Gastrocnemius medialis (tissue), 4 donors: ENCODE data around the gene KHDRBS2. TPM values are rescaled to one million over a fixed set of nuclear protein-coding genes. Genes with fewer than 3 reads are reported as not detected.

Experiments
- ATAC-seq, 2 donors: fragments of 150-250 bp; one replicate each; pipeline ENCODE4 v1.9.1; 2016
- DNase-seq, 2 donors: peaks; one replicate each; pipeline ENCODE4 v3.0.0-alpha.2; 2019
- H3K27ac ChIP-seq, 4 donors: fragments of 200-600 bp; sonication (generic); 1 replicate in 1 of 4; 2 replicates in 3 of 4; pipeline ENCODE4 v1.5.1; 2016 to 2018; ENCODE audit warnings: mild to moderate bottlenecking in 2 of 4, moderate library complexity in 1 of 4
- H3K27me3 ChIP-seq, 3 donors: fragments of 200-600 bp; sonication (generic) in 2 of 3; 1 replicate in 1 of 3; 2 replicates in 2 of 3; pipeline versions ENCODE4 v1.5.1 to v1.6.0; 2016 to 2019; ENCODE audit warnings: mild to moderate bottlenecking in 1 of 3, moderate library complexity in 1 of 3
- H3K36me3 ChIP-seq, 2 donors: fragments of 200-600 bp; sonication (generic) in 1 of 2; one replicate each; pipeline ENCODE4 v1.5.1; 2017 to 2018
- H3K4me1 ChIP-seq, 2 donors: fragments of 200-600 bp; sonication (generic) in 1 of 2; one replicate each; pipeline ENCODE4 v1.5.1; 2016 to 2017; ENCODE audit warnings: mild to moderate bottlenecking in 2 of 2
- H3K4me3 ChIP-seq, 4 donors: fragments of 200-600 bp; sonication (generic) in 3 of 4; 1 replicate in 1 of 4; 2 replicates in 3 of 4; pipeline ENCODE4 v1.5.1; 2016 to 2019; ENCODE audit warnings: mild to moderate bottlenecking in 2 of 4
- H3K9me3 ChIP-seq, 3 donors: fragments of 200-600 bp; sonication (generic) in 2 of 3; 1 replicate in 1 of 3; 2 replicates in 2 of 3; pipeline ENCODE4 v1.5.1; 2016 to 2019
- CTCF ChIP-seq, 5 experiments: fragments of 450-650 bp in 3 of 5; fragments of 200-600 bp in 2 of 5; sonication (generic) in 2 of 5; IDR thresholded peaks in 4 of 5; conservative IDR thresholded peaks in 1 of 5; 1 replicate in 4 of 5; 2 replicates in 1 of 5; pipeline ENCODE4 v1.5.1; 2016 to 2019; ENCODE audit warnings: antibody characterized with exemption in 5 of 5, mild to moderate bottlenecking in 3 of 5, moderate library complexity in 3 of 5
- POLR2A ChIP-seq, 2 donors: fragments of 450-650 bp; IDR thresholded peaks; one replicate each; pipeline ENCODE4 v1.6.1; 2017; ENCODE audit warnings: antibody characterized with exemption in 2 of 2, mild to moderate bottlenecking in 2 of 2, moderate library complexity in 2 of 2
- in situ Hi-C, 4 donors: fragments of 200-750 bp; cut with MboI; loops; one replicate each; pipeline versions ENCODE4 v1.15.0 to v1.8.0; 2017; ENCODE audit warnings: low sequenced_read_pairs in 4 of 4
- intact Hi-C: fragments of 100-400 bp; cut with DNase I; formaldehyde crosslinking; loops from one replicate; pipeline ENCODE4 v1.15.1; 2023; ENCODE audit warnings: low total_unique reads
- total RNA-seq, 4 donors: library from RNA; depleted of rRNA; stranded (reverse); fragments of >200 nt; gene quantifications; one replicate each; pipeline versions ENCODE4 v1.1.0 to v1.2.3, GENCODE V29; 2016

The KHDRBS2 gene
- total RNA-seq, 4 donors from 2014 or later, result 0.44 TPM; not detected in 3

GRCh38 chr6:62042429-62042828, 243.6 kb downstream of the KHDRBS2 start:
- Histone ChIP-seq H3K4me3 (no peak overlapping the region), H3K9me3 (no peaks in the 10 kb centered on the region), H3K36me3 (no peaks in the 10 kb centered on the region), H3K27ac (no peak overlapping the region), H3K27me3 (no peaks in the 10 kb centered on the region), H3K4me1 (no peaks in the 10 kb centered on the region)
- ATAC-seq (no peak), DNase-seq (no peak)
- intact Hi-C loops, result no loop called here
- in situ Hi-C loops, result no loop called here
- no peak for TF ChIP-seq CTCF (IDR thresholded peaks at IDR 0.05 in 4 of 5, conservative IDR thresholded peaks at IDR 0.05 in 1 of 5)
- no peak for TF ChIP-seq POLR2A (IDR thresholded peaks at IDR 0.05)

GRCh38 chr6:62039605-62040004, 246.4 kb downstream of the KHDRBS2 start:
- DNase-seq (no peak), ATAC-seq (no peak)
- intact Hi-C loops, result no loop called here
- H3K9me3 ChIP-seq, result no peaks in the 10 kb centered on the region
- TF ChIP-seq CTCF (IDR thresholded peaks at IDR 0.05 in 4 of 5, conservative IDR thresholded peaks at IDR 0.05 in 1 of 5), result no peak
- TF ChIP-seq POLR2A (IDR thresholded peaks at IDR 0.05), result no peak
- no peaks in the 10 kb centered on the region for H3K36me3 ChIP-seq
- H3K27ac ChIP-seq, result no peak overlapping the region
- H3K4me1 ChIP-seq, result no peaks in the 10 kb centered on the region
- in situ Hi-C loops, result no loop called here
- H3K4me3 ChIP-seq, result no peak overlapping the region
- no peaks in the 10 kb centered on the region for H3K27me3 ChIP-seq

GRCh38 chr6:62037445-62037844, 248.6 kb downstream of the KHDRBS2 start:
- Histone ChIP-seq H3K4me1 (no peaks in the 10 kb centered on the region), H3K9me3 (no peaks in the 10 kb centered on the region), H3K4me3 (no peak overlapping the region), H3K27ac (no peak overlapping the region), H3K27me3 (no peaks in the 10 kb centered on the region), H3K36me3 (no peaks in the 10 kb centered on the region)
- intact Hi-C loops, result no loop called here
- no peak for TF ChIP-seq POLR2A (IDR thresholded peaks at IDR 0.05)
- TF ChIP-seq CTCF (IDR thresholded peaks at IDR 0.05 in 4 of 5, conservative IDR thresholded peaks at IDR 0.05 in 1 of 5), result no peak
- ATAC-seq, result no peak
- in situ Hi-C loops, result no loop called here
- no peak for DNase-seq

- DNase-seq (no peak), ATAC-seq (no peak)
- TF ChIP-seq POLR2A (IDR thresholded peaks at IDR 0.05), result no peak
- no peak for TF ChIP-seq CTCF (IDR thresholded peaks at IDR 0.05 in 4 of 5, conservative IDR thresholded peaks at IDR 0.05 in 1 of 5)
- Histone ChIP-seq H3K4me1 (no peaks in the 10 kb centered on the region), H3K27ac (no peak overlapping the region), H3K36me3 (no peaks in the 10 kb centered on the region), H3K9me3 (no peaks in the 10 kb centered on the region), H3K4me3 (no peak overlapping the region), H3K27me3 (no peaks in the 10 kb centered on the region)
- in situ Hi-C loops (no loop called here), intact Hi-C loops (no loop called here)
Measured at GRCh38 chr6:62035952-62036351, 250.1 kb downstream of the KHDRBS2 start.

- in situ Hi-C loops, result no loop called here
- Histone ChIP-seq H3K4me3 (no peak overlapping the region), H3K4me1 (no peaks in the 10 kb centered on the region), H3K9me3 (no peaks in the 10 kb centered on the region), H3K27me3 (no peaks in the 10 kb centered on the region), H3K36me3 (no peaks in the 10 kb centered on the region), H3K27ac (no peak overlapping the region)
- DNase-seq, result no peak
- intact Hi-C loops, result no loop called here
- ATAC-seq, result no peak
- TF ChIP-seq POLR2A (IDR thresholded peaks at IDR 0.05) (no peak), CTCF (IDR thresholded peaks at IDR 0.05 in 4 of 5, conservative IDR thresholded peaks at IDR 0.05 in 1 of 5) (no peak)
Measured at GRCh38 chr6:62013719-62014118, 272.3 kb downstream of the KHDRBS2 start.
